ENCODE data around the gene TGFB2. TPM values are rescaled to one million over a fixed set of nuclear protein-coding genes. Genes with fewer than 3 reads are reported as not detected.

The TGFB2 gene
- total RNA-seq, 1 experiment from 2014 or later, result 1.2 TPM

DNA sequence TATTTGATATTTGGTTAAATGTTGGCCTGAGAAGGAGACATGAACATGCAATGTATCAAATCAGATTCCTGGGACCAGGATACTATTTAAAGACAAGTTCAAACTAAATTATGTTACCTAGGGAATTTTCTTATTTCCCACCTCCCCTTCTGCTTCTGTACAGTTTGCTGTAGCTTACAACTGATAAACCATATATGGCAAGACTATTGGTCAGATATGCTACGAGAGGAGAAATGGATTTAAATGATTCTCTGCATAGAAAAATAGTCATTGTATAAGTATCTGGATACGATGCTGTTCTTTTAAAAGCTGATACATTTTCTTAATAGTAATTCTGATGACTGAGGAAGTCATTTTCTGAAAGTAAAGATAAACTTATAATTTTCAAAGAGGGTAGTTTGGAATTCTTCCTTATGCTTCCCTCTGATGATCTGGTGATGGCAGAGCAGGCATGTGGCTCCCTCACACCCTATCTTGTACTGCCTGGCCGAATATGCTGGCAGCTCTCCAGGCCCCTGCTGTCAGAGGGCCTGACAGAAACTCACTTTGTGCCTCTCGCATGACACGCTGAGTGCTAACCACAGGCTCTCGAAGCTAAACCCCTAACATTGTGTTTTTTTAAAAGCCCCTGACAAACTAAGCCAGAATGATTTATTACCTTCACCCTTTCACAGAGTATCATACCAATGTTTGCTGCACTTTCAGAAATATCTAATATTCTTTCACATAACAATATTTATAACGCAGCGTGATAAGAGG is 40.7 kb upstream of the TGFB2 start:
- peak; percentile 87 for DNase-seq (ENCODE audit: low spot score)
- no peaks in the 10 kb centered on the region for H3K36me3 ChIP-seq (ENCODE audit: insufficient read depth, low read length, poor library complexity, severe bottlenecking)
- intact Hi-C loops (cut with micrococcal nuclease; ENCODE audit: unreplicated experiment), result no loop called here

DNA sequence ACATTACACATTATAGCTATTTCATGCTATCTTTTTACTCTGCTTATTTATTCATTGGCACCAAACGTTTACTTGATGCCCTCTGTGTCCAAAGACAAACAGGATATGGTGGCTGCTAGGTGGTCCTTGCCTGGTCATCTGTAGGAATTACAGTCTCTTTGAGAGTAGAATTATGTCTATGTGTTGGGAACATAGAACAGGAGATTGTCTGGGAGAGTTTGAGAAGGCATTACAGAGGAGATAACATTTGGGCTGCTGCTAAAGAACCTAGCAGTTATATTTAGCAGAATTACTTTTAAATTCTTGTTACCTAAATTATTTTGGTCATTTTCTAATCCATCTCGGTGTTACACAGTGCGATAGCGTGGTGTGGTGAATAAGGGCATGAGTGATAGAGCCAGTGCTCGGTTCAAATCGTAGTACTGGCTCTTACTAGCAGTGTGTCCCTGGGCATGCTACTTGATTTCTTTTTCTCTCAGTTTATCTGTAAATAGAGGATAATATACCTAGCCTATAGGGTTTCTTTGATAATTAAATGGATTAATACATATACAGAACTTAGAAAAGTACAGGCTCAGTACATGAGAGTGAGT is 39.6 kb upstream of the TGFB2 start:
- Histone ChIP-seq H3K4me3 (ENCODE audit: low read depth, low read length, poor library complexity, severe bottlenecking) (no peak overlapping the region), H3K27me3 (replicated peaks; ENCODE audit: insufficient read depth, low read depth, low read length, poor library complexity) (no peaks in the 10 kb centered on the region), H3K4me1 (ENCODE audit: insufficient read depth, low read length, poor library complexity, severe bottlenecking) (peaks cover 13% of the 10 kb centered on the region), H3K36me3 (ENCODE audit: insufficient read depth, low read length, poor library complexity, severe bottlenecking) (no peaks in the 10 kb centered on the region), H3K9me3 (ENCODE audit: low read depth, low read length, poor library complexity, severe bottlenecking) (no peaks in the 10 kb centered on the region), H3K27ac (ENCODE audit: low read depth, low read length, poor library complexity, severe bottlenecking) (no peak overlapping the region)
- no peak for DNase-seq (ENCODE audit: low spot score)
- CTCF ChIA-PET, result no interaction called here
- POLR2A ChIA-PET (ENCODE audit: low non-redundant PET), result no interaction called here
- BruUV-seq (replicated peaks), result no TSS peak
- no peak for TF ChIP-seq EZH2 (IDR thresholded peaks at IDR 0.05; ENCODE audit: borderline replicate concordance, low read depth, low read length, poor library complexity, severe bottlenecking)
- TF ChIP-seq, protein P1, sequence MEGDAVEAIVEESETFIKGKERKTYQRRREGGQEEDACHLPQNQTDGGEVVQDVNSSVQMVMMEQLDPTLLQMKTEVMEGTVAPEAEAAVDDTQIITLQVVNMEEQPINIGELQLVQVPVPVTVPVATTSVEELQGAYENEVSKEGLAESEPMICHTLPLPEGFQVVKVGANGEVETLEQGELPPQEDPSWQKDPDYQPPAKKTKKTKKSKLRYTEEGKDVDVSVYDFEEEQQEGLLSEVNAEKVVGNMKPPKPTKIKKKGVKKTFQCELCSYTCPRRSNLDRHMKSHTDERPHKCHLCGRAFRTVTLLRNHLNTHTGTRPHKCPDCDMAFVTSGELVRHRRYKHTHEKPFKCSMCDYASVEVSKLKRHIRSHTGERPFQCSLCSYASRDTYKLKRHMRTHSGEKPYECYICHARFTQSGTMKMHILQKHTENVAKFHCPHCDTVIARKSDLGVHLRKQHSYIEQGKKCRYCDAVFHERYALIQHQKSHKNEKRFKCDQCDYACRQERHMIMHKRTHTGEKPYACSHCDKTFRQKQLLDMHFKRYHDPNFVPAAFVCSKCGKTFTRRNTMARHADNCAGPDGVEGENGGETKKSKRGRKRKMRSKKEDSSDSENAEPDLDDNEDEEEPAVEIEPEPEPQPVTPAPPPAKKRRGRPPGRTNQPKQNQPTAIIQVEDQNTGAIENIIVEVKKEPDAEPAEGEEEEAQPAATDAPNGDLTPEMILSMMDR (conservative IDR thresholded peaks at IDR 0.05; ENCODE audit: low read depth, low read length), result no peak
- intact Hi-C loops (cut with micrococcal nuclease; ENCODE audit: unreplicated experiment), result no loop called here

More for the DNA sequence above, 40.7 kb upstream of the TGFB2 start:
- no peaks in the 10 kb centered on the region for H3K27me3 ChIP-seq (replicated peaks; ENCODE audit: insufficient read depth, low read depth, low read length, poor library complexity)
- no peaks in the 10 kb centered on the region for H3K9me3 ChIP-seq (ENCODE audit: low read depth, low read length, poor library complexity, severe bottlenecking)
- H3K27ac ChIP-seq (ENCODE audit: low read depth, low read length, poor library complexity, severe bottlenecking), result no peak overlapping the region
- no TSS peak for BruUV-seq (replicated peaks)
- no peak overlapping the region for H3K4me3 ChIP-seq (ENCODE audit: low read depth, low read length, poor library complexity, severe bottlenecking)
- TF ChIP-seq, protein P1 (conservative IDR thresholded peaks at IDR 0.05; ENCODE audit: low read depth, low read length), result no peak
- TF ChIP-seq EZH2 (IDR thresholded peaks at IDR 0.05; ENCODE audit: borderline replicate concordance, low read depth, low read length, poor library complexity, severe bottlenecking), result no peak
- peaks cover 13% of the 10 kb centered on the region for H3K4me1 ChIP-seq (ENCODE audit: insufficient read depth, low read length, poor library complexity, severe bottlenecking)
- ChIA-PET POLR2A (ENCODE audit: low non-redundant PET) (interaction anchor here (0.6 kb wide), 1 partner anchor 91 kb away, joined by 4 read pairs; no protein-coding TSS in a partner anchor), CTCF (no interaction called here)

DNA sequence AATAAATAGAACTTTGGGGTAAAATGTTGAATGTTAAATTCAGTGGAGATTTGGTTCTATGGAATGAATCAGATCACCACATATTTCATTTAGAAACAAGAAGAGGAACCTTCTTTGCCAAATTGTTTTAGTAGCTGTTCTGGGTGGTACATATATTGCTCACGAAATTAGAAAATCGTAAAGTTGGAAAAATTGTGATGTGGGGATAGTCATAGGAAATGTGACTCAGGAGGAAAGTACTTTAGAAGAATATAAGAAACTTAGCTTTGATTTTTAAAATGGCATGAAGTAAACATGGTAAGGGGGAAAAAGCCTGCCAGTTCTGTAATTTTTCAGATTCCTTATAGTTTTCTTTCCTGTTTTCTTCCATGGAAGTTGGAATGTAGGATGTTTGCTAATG is 32.6 kb upstream of the TGFB2 start:
- no peak overlapping the region for H3K27ac ChIP-seq (ENCODE audit: low read depth, low read length, poor library complexity, severe bottlenecking)
- H3K4me1 ChIP-seq (ENCODE audit: insufficient read depth, low read length, poor library complexity, severe bottlenecking), result no peaks in the 10 kb centered on the region
- H3K36me3 ChIP-seq (ENCODE audit: insufficient read depth, low read length, poor library complexity, severe bottlenecking), result no peaks in the 10 kb centered on the region
- no peak for DNase-seq (ENCODE audit: low spot score)
- intact Hi-C loops (cut with micrococcal nuclease; ENCODE audit: unreplicated experiment), result no loop called here
- no peaks in the 10 kb centered on the region for H3K9me3 ChIP-seq (ENCODE audit: low read depth, low read length, poor library complexity, severe bottlenecking)
- ChIA-PET POLR2A (ENCODE audit: low non-redundant PET) (no interaction called here), CTCF (no interaction called here)
- no peak for TF ChIP-seq EZH2 (IDR thresholded peaks at IDR 0.05; ENCODE audit: borderline replicate concordance, low read depth, low read length, poor library complexity, severe bottlenecking)
- TF ChIP-seq, protein P1 (conservative IDR thresholded peaks at IDR 0.05; ENCODE audit: low read depth, low read length), result no peak
- no TSS peak for BruUV-seq (replicated peaks)
- H3K4me3 ChIP-seq (ENCODE audit: low read depth, low read length, poor library complexity, severe bottlenecking), result no peak overlapping the region
- H3K27me3 ChIP-seq (replicated peaks; ENCODE audit: insufficient read depth, low read depth, low read length, poor library complexity), result no peaks in the 10 kb centered on the region

All from A673 (cell line).